CD4-positive, alpha-beta T cell (primary cell): ENCODE results near the gene IKBIP. TPM values are rescaled to one million over a fixed set of nuclear protein-coding genes. Genes with fewer than 3 reads are reported as not detected.
A peak's percentile ranks its signal among the peaks of the same experiment; 100 is the strongest.
"Not testable (repeated sequence)": the region's sequence is repeated elsewhere in the genome, so short reads cannot be mapped to it uniquely, and the experiment has no call there.

Source experiments
- ATAC-seq: fragments of 200-7000 bp; cut with Tn5 transposase; one replicate; pipeline ENCODE4 v1.10.0; 2022; ENCODE audit warnings: mild to moderate bottlenecking; ENCODE audit not compliant: poor library complexity
- CTCF ChIA-PET: fragments of 350-600 bp; sonication (Branson Sonifier 250); formaldehyde crosslinking; loops from one replicate; lab custom pipeline; 2021; ENCODE audit warnings: antibody characterized with exemption, inconsistent platforms; lab: Charles Lee
- POLR2A ChIA-PET: fragments of 350-600 bp; sonication (Branson Sonifier 250); formaldehyde crosslinking; loops from one replicate; lab custom pipeline; 2021; ENCODE audit warnings: antibody characterized with exemption, inconsistent platforms; lab: Charles Lee
- DNase-seq, 14 experiments: peaks; one replicate each; pipeline ENCODE4 v3.0.0-alpha.2; 2013 to 2020; ENCODE audit warnings: mixed read lengths in 2 of 14
- H3K27ac ChIP-seq, 2 donors: one replicate each; pipeline versions ENCODE4 v1.5.1 to v1.7.0; 2013; ENCODE audit warnings: low read length in 2 of 2, low read depth in 1 of 2, mild to moderate bottlenecking in 1 of 2
- H3K27me3 ChIP-seq, 2 experiments: 1 replicate in 1 of 2; 2 replicates in 1 of 2; pipeline versions ENCODE4 v1.6.1 to v1.7.0; 2013; ENCODE audit warnings: low read length in 2 of 2, control low read depth in 1 of 2, mild to moderate bottlenecking in 1 of 2, moderate library complexity in 1 of 2; ENCODE audit not compliant: insufficient read depth in 2 of 2, control insufficient read depth in 1 of 2
- H3K36me3 ChIP-seq: one replicate; pipeline ENCODE4 v1.6.1; 2013; ENCODE audit warnings: low read length, control low read depth; ENCODE audit not compliant: insufficient read depth
- H3K4me1 ChIP-seq: one replicate; pipeline ENCODE4 v1.6.1; 2013; ENCODE audit warnings: low read length, control low read depth; ENCODE audit not compliant: insufficient read depth
- H3K4me3 ChIP-seq: one replicate; pipeline ENCODE4 v1.5.1; 2013; ENCODE audit warnings: mild to moderate bottlenecking, low read length, moderate library complexity
- H3K9me3 ChIP-seq, 2 experiments: 1 replicate in 1 of 2; 2 replicates in 1 of 2; pipeline versions ENCODE4 v1.6.1 to v1.7.0; 2013; ENCODE audit warnings: low read length in 2 of 2, mild to moderate bottlenecking in 2 of 2, control low read depth in 1 of 2, moderate library complexity in 1 of 2; ENCODE audit not compliant: control insufficient read depth in 1 of 2, insufficient read depth in 1 of 2
- H3K27ac Mint-ChIP-seq: one replicate; pipeline ENCODE4 v1.8.0; 2020; ENCODE audit warnings: mixed read lengths
- H3K27me3 Mint-ChIP-seq: one replicate; pipeline ENCODE4 v1.8.0; 2021; ENCODE audit warnings: mixed read lengths
- H3K36me3 Mint-ChIP-seq: one replicate; pipeline ENCODE4 v1.8.0; 2021; ENCODE audit warnings: low read depth, mixed read lengths
- H3K4me1 Mint-ChIP-seq: one replicate; pipeline ENCODE4 v1.8.0; 2021; ENCODE audit warnings: low read depth, mixed read lengths
- H3K4me3 Mint-ChIP-seq: one replicate; pipeline ENCODE4 v1.8.0; 2020; ENCODE audit warnings: mild to moderate bottlenecking, mixed read lengths
- H3K9me3 Mint-ChIP-seq: one replicate; pipeline ENCODE4 v1.8.0; 2020; ENCODE audit warnings: mixed read lengths
- CTCF ChIP-seq: fragments of 200-600 bp; IDR thresholded peaks from one replicate; pipeline ENCODE4 v1.8.0; 2022; ENCODE audit warnings: antibody characterized with exemption, mild to moderate bottlenecking
- intact Hi-C, 2 experiments: fragments of 100-400 bp; cut with DNase I in 1 of 2; cut with micrococcal nuclease in 1 of 2; formaldehyde crosslinking; loops; one replicate each; pipeline versions ENCODE4 v1.15.1 to v1.9.0; 2023 to 2025; cut with DNase I, micrococcal nuclease
- total RNA-seq, 174 experiments: library from RNA in 2 of 174; stranded (reverse) in 2 of 174; gene quantifications; one replicate each; pipeline ENCODE4 v1.2.3 and lab custom pipeline; 2021 to 2026

The IKBIP gene
- total RNA-seq, 2 experiments from 2014 or later, result 0.56 to 0.82 TPM

- Histone ChIP-seq H3K36me3 (no peaks in the 10 kb centered on the region), H3K4me1 (peaks cover 4% of the 10 kb centered on the region), H3K4me3 (no peak overlapping the region), H3K9me3 (no peaks in the 10 kb centered on the region), H3K27me3 (no peaks in the 10 kb centered on the region), H3K27ac (no peak overlapping the region)
- no peaks in the 10 kb centered on the region for H3K36me3 Mint-ChIP-seq
- DNase-seq (no peak), ATAC-seq (no peak)
- no peaks in the 10 kb centered on the region for H3K9me3 Mint-ChIP-seq
- H3K4me3 Mint-ChIP-seq, result no peak overlapping the region
- H3K27me3 Mint-ChIP-seq, result no peaks in the 10 kb centered on the region
- no peak for TF ChIP-seq CTCF
- ChIA-PET CTCF (no interaction called here), POLR2A (interaction anchor here (1.2 kb wide), 1 partner anchor 34 kb away, joined by 3 read pairs; the partner anchor contains the start of genes APAF1 and IKBIP)
- no peak overlapping the region for H3K27ac Mint-ChIP-seq
- intact Hi-C loops, result no loop called here
- peaks cover 6% of the 10 kb centered on the region for H3K4me1 Mint-ChIP-seq
Measured at GRCh38 chr12:98610596-98610995, 34.0 kb downstream of the IKBIP start.

DNA sequence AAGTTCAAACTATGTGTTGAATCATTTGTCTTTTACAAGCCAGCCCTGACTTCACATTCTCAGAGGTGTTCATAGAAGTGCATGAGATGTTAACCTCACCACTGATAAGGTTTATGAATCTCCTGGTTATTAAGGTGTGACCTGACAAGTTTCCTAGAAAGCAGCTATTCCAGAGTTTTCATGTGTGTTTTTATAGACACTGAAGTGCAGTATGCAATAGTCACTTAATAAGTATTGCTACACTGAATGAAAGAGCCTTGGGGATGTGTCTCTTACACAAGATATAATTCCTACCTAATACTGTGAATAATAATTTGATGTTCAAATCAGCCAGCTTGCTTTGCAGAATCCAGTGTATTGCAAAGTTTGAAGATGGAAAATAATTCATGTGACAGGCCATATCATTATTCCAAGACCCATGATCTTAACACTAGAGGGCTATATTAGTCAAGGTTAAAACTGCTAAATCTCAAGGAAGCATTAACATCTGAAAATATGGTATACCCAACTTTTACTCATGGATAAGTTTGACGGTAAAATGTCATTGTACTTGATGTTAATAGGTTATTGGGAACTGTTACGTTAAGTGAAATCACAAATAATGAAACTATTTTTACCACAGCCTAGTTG, 38.1 kb downstream of the IKBIP start:
- Histone ChIP-seq H3K27me3 (no peaks in the 10 kb centered on the region), H3K4me3 (no peak overlapping the region), H3K36me3 (peaks cover 30% of the 10 kb centered on the region), H3K9me3 (no peaks in the 10 kb centered on the region), H3K27ac (no peak overlapping the region), H3K4me1 (peaks cover 4% of the 10 kb centered on the region)
- H3K27ac Mint-ChIP-seq, result no peak overlapping the region
- peaks cover 27% of the 10 kb centered on the region for H3K36me3 Mint-ChIP-seq
- H3K4me3 Mint-ChIP-seq, result peak overlapping the region; percentile 36
- no peaks in the 10 kb centered on the region for H3K9me3 Mint-ChIP-seq
- no peak for TF ChIP-seq CTCF
- no peaks in the 10 kb centered on the region for H3K4me1 Mint-ChIP-seq
- ChIA-PET POLR2A (interaction anchor here (0.9 to 1.5 kb wide), 2 partner anchors 12 to 13 kb away, joined by 3 to 5 read pairs; partner anchors contain the start of gene SLC25A3), CTCF (interaction anchor here (1.1 to 1.6 kb wide), 2 partner anchors 21 to 28 kb away, joined by 3 read pairs; no protein-coding TSS in a partner anchor)
- H3K27me3 Mint-ChIP-seq, result no peaks in the 10 kb centered on the region
- intact Hi-C loops, result no loop called here
- DNase-seq (no peak), ATAC-seq (no peak)

- CTCF ChIA-PET, result interaction anchor here (1.7 kb wide), 1 partner anchor 35 kb away, joined by 3 read pairs; no protein-coding TSS in a partner anchor
- no peak overlapping the region for H3K4me3 Mint-ChIP-seq
- H3K36me3 ChIP-seq, result peaks cover 72% of the 10 kb centered on the region
- intact Hi-C loops, result no loop called here
- no peaks in the 10 kb centered on the region for H3K9me3 Mint-ChIP-seq
- no peaks in the 10 kb centered on the region for H3K9me3 ChIP-seq
- H3K36me3 Mint-ChIP-seq, result peaks cover 73% of the 10 kb centered on the region
- no peaks in the 10 kb centered on the region for H3K27me3 ChIP-seq
- no peaks in the 10 kb centered on the region for H3K27me3 Mint-ChIP-seq
- H3K27ac ChIP-seq, result no peak overlapping the region
- H3K4me1 ChIP-seq, result peaks cover 6% of the 10 kb centered on the region
- peaks cover 8% of the 10 kb centered on the region for H3K4me1 Mint-ChIP-seq
- POLR2A ChIA-PET, result interaction anchor here (2.3 kb wide), 1 partner anchor 8 kb away, joined by 15 read pairs; the partner anchor contains the start of gene SLC25A3
- ATAC-seq (no peak), DNase-seq (no peak)
- H3K4me3 ChIP-seq, result no peak overlapping the region
- peak overlapping the region; percentile 30 for H3K27ac Mint-ChIP-seq
- TF ChIP-seq CTCF, result no peak
Measured at GRCh38 chr12:98601924-98602323, 42.7 kb downstream of the IKBIP start.

GRCh38 chr12:98597313-98597712, 47.3 kb downstream of the IKBIP start:
- intact Hi-C loops, result not testable (repeated sequence)
- H3K36me3 Mint-ChIP-seq, result peaks cover 90% of the 10 kb centered on the region
- CTCF ChIA-PET, result interaction anchor here (1.2 kb wide), 1 partner anchor 31 kb away, joined by 6 read pairs; no protein-coding TSS in a partner anchor

More at GRCh38 chr12:98597313-98597712, 47.3 kb downstream of the IKBIP start:
- H3K27me3 ChIP-seq, H3K9me3 ChIP-seq, DNase-seq, H3K4me3 ChIP-seq, H3K9me3 Mint-ChIP-seq, ATAC-seq, H3K27me3 Mint-ChIP-seq, H3K27ac ChIP-seq: not testable (repeated sequence)
- H3K36me3 ChIP-seq, result peaks cover 59% of the 10 kb centered on the region
- Mint-ChIP-seq H3K4me1 (peaks cover 39% of the 10 kb centered on the region), H3K4me3 (peak overlapping the region; percentile 6), H3K27ac (peak overlapping the region; percentile 93)
- peaks cover 20% of the 10 kb centered on the region for H3K4me1 ChIP-seq
- POLR2A ChIA-PET, result interaction anchor here (0.6 to 6.3 kb wide), 2 partner anchors 34 to 48 kb away, joined by 4 to 70 read pairs; partner anchors contain the start of genes APAF1 and IKBIP
